Rectal smooth muscle tissue (tissue), 1 donor: Measurements from ENCODE around the gene MRPS25.
"Not testable (repeated sequence)": the region's sequence is repeated elsewhere in the genome, so short reads cannot be mapped to it uniquely, and the experiment has no call there.

ENCODE experiments used
- H3K27ac ChIP-seq: one replicate; pipeline ENCODE4 v1.7.0; 2013; ENCODE audit warnings: low read depth, low read length, inconsistent platforms
- H3K27me3 ChIP-seq: one replicate; pipeline ENCODE4 v1.7.0; 2013; ENCODE audit warnings: low read length; ENCODE audit not compliant: control insufficient read depth, insufficient read depth
- H3K36me3 ChIP-seq: one replicate; pipeline ENCODE4 v1.7.0; 2013; ENCODE audit warnings: low read length; ENCODE audit not compliant: control insufficient read depth, insufficient read depth
- H3K4me1 ChIP-seq: one replicate; pipeline ENCODE4 v1.7.0; 2013; ENCODE audit warnings: low read length; ENCODE audit not compliant: control insufficient read depth, insufficient read depth
- H3K4me3 ChIP-seq: one replicate; pipeline ENCODE4 v1.7.0; 2013; ENCODE audit warnings: low read length
- H3K9ac ChIP-seq: one replicate; pipeline ENCODE4 v1.7.0; 2013; ENCODE audit warnings: low read length

MRPS25 gene

GRCh38 chr3:15032650-15033049 is 32.5 kb downstream of the MRPS25 start:
- H3K9ac ChIP-seq: no peak overlapping the region
- no peak overlapping the region for H3K27ac ChIP-seq
- H3K4me1 ChIP-seq: no peaks in the 10 kb centered on the region
- H3K4me3 ChIP-seq: no peak overlapping the region
- H3K27me3 ChIP-seq: no peaks in the 10 kb centered on the region
- H3K36me3 ChIP-seq: peaks cover 54% of the 10 kb centered on the region

DNA sequence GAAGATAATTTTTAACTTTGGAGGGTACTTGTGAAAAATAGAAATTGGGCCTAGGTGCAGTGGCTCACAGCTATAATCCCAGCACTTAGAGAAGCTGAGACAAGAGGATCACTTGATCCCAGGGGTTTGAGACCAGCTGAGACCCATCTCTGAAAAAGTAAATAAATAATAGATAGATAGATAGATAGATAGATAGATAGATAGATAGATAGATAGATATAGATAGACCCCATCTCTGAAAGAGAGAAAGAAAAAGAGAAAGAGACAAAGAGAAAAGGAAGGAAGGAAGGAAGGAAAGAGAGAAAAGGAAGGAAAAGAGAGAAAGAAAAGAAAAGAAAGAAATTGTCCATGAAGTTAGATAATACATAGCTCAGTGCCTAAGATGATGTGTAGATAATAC is 35.5 kb downstream of the MRPS25 start:
- Histone ChIP-seq H3K36me3 (peaks cover 47% of the 10 kb centered on the region), H3K9ac (no peak overlapping the region), H3K4me3 (no peak overlapping the region), H3K27me3 (no peaks in the 10 kb centered on the region), H3K27ac (no peak overlapping the region), H3K4me1 (no peaks in the 10 kb centered on the region)

DNA sequence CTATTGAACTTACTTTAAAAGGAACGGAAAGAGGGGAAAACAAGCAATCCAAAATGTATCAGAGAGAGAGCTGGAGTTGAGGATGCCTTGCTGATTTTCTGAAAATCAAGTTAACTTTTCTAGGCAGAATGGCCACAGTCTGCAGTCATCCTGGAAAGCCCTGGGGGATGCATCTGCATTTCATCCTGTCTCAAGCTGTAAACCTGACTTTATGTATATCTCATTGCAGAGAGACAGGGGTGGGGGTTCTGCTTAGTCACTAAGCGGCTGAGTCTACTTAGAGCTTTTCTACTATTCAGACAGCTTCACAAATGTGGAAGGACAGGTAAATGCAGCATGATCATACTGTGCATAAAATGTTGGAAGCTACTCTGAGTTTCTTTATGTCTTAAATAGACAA is 41.4 kb downstream of the MRPS25 start:
- H3K9ac ChIP-seq: no peak overlapping the region
- peaks cover 39% of the 10 kb centered on the region for H3K36me3 ChIP-seq
- H3K4me1 ChIP-seq: no peaks in the 10 kb centered on the region
- H3K27ac ChIP-seq: no peak overlapping the region
- no peak overlapping the region for H3K4me3 ChIP-seq
- no peaks in the 10 kb centered on the region for H3K27me3 ChIP-seq

GRCh38 chr3:15023249-15023648 is 41.9 kb downstream of the MRPS25 start:
- H3K9ac ChIP-seq: no peak overlapping the region
- H3K36me3 ChIP-seq: peaks cover 35% of the 10 kb centered on the region
- no peaks in the 10 kb centered on the region for H3K27me3 ChIP-seq
- H3K4me1 ChIP-seq: no peaks in the 10 kb centered on the region
- no peak overlapping the region for H3K27ac ChIP-seq
- no peak overlapping the region for H3K4me3 ChIP-seq

- Histone ChIP-seq H3K36me3 (peaks cover 41% of the 10 kb centered on the region), H3K27me3 (no peaks in the 10 kb centered on the region), H3K4me1 (no peaks in the 10 kb centered on the region), H3K27ac (no peak overlapping the region), H3K4me3 (no peak overlapping the region), H3K9ac (no peak overlapping the region)
Measured at GRCh38 chr3:15017191-15017590, 47.9 kb downstream of the MRPS25 start.

DNA sequence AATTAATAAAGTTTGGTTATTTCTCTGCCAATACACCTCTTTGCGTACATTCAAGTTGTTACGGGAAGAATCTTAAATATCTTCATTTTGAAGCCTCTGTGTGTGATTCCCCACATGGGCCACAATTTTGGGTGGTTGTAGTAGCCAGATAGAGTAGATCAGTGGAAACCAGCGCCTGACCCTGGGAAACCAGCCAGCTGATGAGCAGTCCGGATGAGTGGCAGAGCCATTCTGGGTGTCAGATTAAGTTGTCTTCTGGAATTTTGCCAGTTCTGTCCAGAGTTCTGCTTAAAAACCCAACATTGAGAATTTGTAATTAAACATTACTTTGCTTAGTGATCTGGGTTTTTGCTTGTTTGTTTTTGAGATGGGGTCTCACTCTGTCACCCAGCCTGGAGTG is 49.7 kb downstream of the MRPS25 start:
- Histone ChIP-seq H3K9ac (no peak overlapping the region), H3K27ac (no peak overlapping the region), H3K4me1 (no peaks in the 10 kb centered on the region), H3K36me3 (peaks cover 35% of the 10 kb centered on the region), H3K4me3 (no peak overlapping the region), H3K27me3 (no peaks in the 10 kb centered on the region)

DNA sequence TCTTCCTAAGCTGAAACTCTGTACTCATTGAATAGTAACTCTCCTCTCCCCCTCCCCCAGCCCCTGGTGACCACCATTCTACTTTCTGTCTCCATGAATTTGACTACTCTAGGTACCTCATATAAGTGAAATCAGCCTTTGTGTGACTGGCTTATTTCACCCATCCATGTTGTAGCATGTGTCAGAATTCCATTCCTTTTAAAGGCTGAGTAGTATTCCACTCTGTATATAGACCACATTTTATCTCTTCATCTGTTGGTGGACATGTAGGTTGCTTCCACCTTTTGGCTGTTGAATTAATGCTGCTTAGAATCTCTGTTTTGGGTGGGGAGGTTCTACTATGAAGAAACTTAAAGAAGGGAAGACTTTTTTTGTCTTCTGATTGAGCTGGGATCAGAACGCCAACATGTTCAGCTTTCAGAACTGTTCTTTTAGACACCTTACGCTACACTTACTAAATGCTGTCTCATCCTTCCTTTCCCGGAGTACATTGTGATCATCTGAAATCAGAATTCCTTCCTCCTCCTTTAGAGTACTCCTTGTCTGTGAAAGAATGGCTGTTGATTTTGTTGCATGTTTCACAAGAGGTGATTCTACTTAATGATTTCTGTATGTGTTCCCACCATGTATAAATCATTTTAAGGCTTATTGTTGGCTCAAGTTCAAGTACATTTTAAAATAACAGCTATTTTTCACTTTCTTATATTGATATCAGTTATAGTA is 50.3 kb downstream of the MRPS25 start:
- no peak overlapping the region for H3K9ac ChIP-seq
- H3K27ac ChIP-seq: no peak overlapping the region
- H3K27me3 ChIP-seq: no peaks in the 10 kb centered on the region
- H3K36me3 ChIP-seq: peaks cover 31% of the 10 kb centered on the region
- no peaks in the 10 kb centered on the region for H3K4me1 ChIP-seq
- no peak overlapping the region for H3K4me3 ChIP-seq

DNA sequence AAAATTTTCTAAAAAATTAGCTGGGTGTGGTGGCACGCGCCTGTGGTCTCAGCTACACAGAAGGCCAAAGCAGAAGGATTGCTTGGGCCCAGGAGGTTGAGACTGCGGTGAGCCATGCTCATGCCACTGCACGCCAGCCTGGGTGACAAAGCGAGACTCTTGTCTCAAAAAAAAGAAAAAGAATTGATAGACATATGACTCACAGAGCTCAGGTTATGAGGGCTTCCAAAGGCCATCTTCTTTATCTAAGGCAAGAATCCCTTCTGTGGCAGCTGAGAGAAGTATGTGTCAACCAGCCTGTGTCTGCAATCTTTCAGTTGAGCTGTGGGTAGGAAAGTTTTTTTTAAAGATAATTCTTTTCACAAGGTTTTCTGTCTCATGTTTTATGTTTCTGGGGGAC is 53.9 kb downstream of the MRPS25 start:
- no peak overlapping the region for H3K9ac ChIP-seq
- H3K27ac ChIP-seq: no peak overlapping the region
- peaks cover 25% of the 10 kb centered on the region for H3K36me3 ChIP-seq
- H3K27me3 ChIP-seq: no peaks in the 10 kb centered on the region
- no peak overlapping the region for H3K4me3 ChIP-seq
- no peaks in the 10 kb centered on the region for H3K4me1 ChIP-seq

GRCh38 chr3:15010664-15011063 is 54.5 kb downstream of the MRPS25 start:
- Histone ChIP-seq H3K27ac (no peak overlapping the region), H3K27me3 (no peaks in the 10 kb centered on the region), H3K9ac (no peak overlapping the region), H3K4me1 (no peaks in the 10 kb centered on the region), H3K4me3 (no peak overlapping the region), H3K36me3 (peaks cover 21% of the 10 kb centered on the region)

DNA sequence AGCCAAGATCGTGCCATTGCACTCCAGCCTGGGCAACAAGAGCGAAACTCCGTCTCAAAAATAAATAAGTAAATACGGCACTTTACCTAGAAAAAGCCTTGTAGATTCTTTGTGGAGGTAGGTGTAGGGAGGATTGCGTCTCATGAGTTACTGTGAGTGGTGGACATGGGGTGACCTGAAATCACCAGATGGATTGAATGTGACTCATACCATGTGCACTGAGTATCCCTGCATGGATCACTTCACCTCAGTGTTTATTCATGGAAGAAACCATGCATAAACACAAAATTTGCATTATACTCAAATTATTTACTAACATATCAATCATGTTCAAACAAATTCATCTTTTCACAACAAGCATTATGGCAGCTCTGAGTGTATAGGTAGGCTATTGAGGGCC is 55.9 kb downstream of the MRPS25 start:
- Histone ChIP-seq H3K4me3 (no peak overlapping the region), H3K27ac (no peak overlapping the region), H3K9ac (no peak overlapping the region), H3K36me3 (peaks cover 18% of the 10 kb centered on the region), H3K27me3 (no peaks in the 10 kb centered on the region), H3K4me1 (no peaks in the 10 kb centered on the region)

- no peak overlapping the region for H3K27ac ChIP-seq
Measured at GRCh38 chr3:15007681-15008141, 57.4 kb downstream of the MRPS25 start.

GRCh38 chr3:14999182-14999581 is 65.9 kb downstream of the MRPS25 start:
- H3K36me3 ChIP-seq, H3K9ac ChIP-seq, H3K4me3 ChIP-seq, H3K27me3 ChIP-seq, H3K27ac ChIP-seq, H3K4me1 ChIP-seq: not testable (repeated sequence)

More at GRCh38 chr3:15007681-15008141, 57.4 kb downstream of the MRPS25 start:
- no peak overlapping the region for H3K4me3 ChIP-seq
- peaks cover 9% of the 10 kb centered on the region for H3K36me3 ChIP-seq
- no peak overlapping the region for H3K9ac ChIP-seq
- H3K27me3 ChIP-seq: no peaks in the 10 kb centered on the region
- H3K4me1 ChIP-seq: no peaks in the 10 kb centered on the region
